Lower lobe of right lung (tissue), 2 donors: ENCODE measurements around the gene MAD2L2. TPM values are rescaled to one million over a fixed set of nuclear protein-coding genes. Genes with fewer than 3 reads are reported as not detected.

ENCODE experiments used
- ATAC-seq, 2 donors: fragments of 200-7000 bp; cut with Tn5 transposase; one replicate each; pipeline ENCODE4 v1.9.1; 2020 to 2022; ENCODE audit warnings: mild to moderate bottlenecking in 2 of 2, moderate library complexity in 2 of 2
- DNase-seq: peaks from one replicate; pipeline ENCODE4 v3.0.0-alpha.2; 2020
- H3K27ac ChIP-seq: fragments of 200-600 bp; one replicate; pipeline ENCODE4 v1.8.0; 2022
- H3K27me3 ChIP-seq: fragments of 200-600 bp; one replicate; pipeline ENCODE4 v1.8.0; 2022; ENCODE audit warnings: low read depth
- H3K36me3 ChIP-seq: fragments of 200-600 bp; one replicate; pipeline ENCODE4 v1.8.0; 2022; ENCODE audit warnings: mild to moderate bottlenecking
- H3K4me1 ChIP-seq: fragments of 200-600 bp; one replicate; pipeline ENCODE4 v1.8.0; 2022
- H3K4me3 ChIP-seq: fragments of 200-600 bp; one replicate; pipeline ENCODE4 v1.8.0; 2022; ENCODE audit warnings: mild to moderate bottlenecking
- H3K9me3 ChIP-seq: fragments of 200-600 bp; one replicate; pipeline ENCODE4 v1.8.0; 2022
- CTCF ChIP-seq: fragments of 200-600 bp; IDR thresholded peaks from one replicate; pipeline ENCODE4 v1.8.0; 2022; ENCODE audit warnings: antibody characterized with exemption, mild to moderate bottlenecking
- intact Hi-C: fragments of 100-400 bp; cut with DNase I; formaldehyde crosslinking; loops from one replicate; pipeline ENCODE4 v1.11.0; 2022
- total RNA-seq: library from RNA; stranded (reverse); fragmentation: NEBNext Ultra II Directional; extraction: Animal tissue kit (Norgen Biotek cat#: 25700); gene quantifications from one replicate; pipeline ENCODE4 v1.2.1, GENCODE V29; 2021
- donor health status: DM: no; HTN: yes; CAD: no; lungs with severe emphysema.

Gene MAD2L2
- total RNA-seq, 1 donor from 2014 or later: 20.8 TPM

- no peak for TF ChIP-seq CTCF
- Histone ChIP-seq H3K27ac (no peak overlapping the region), H3K4me1 (peaks cover 11% of the 10 kb centered on the region), H3K36me3 (no peaks in the 10 kb centered on the region), H3K27me3 (peaks cover 70% of the 10 kb centered on the region), H3K9me3 (no peaks in the 10 kb centered on the region), H3K4me3 (no peak overlapping the region)
- ATAC-seq (peak; percentile 49 to 51), DNase-seq (no peak)
- intact Hi-C loops: no loop called here
Measured at GRCh38 chr1:11693024-11693590, 12.2 kb upstream of the MAD2L2 start.

- DNase-seq (no peak), ATAC-seq (no peak)
- intact Hi-C loops: no loop called here
- H3K36me3 ChIP-seq: no peaks in the 10 kb centered on the region
- H3K4me3 ChIP-seq: peak overlapping the region; percentile 35
- H3K27ac ChIP-seq: no peak overlapping the region
- no peaks in the 10 kb centered on the region for H3K9me3 ChIP-seq
- peaks cover 80% of the 10 kb centered on the region for H3K27me3 ChIP-seq
- TF ChIP-seq CTCF: no peak
- peaks cover 11% of the 10 kb centered on the region for H3K4me1 ChIP-seq
Measured at GRCh38 chr1:11691928-11692711, 11.2 kb upstream of the MAD2L2 start.

- no peak within 1 kb of the TSS for H3K27ac ChIP-seq
- no peak for TF ChIP-seq CTCF
- intact Hi-C loops: no loop called here
- ATAC-seq (peak; percentile 13 to 22), DNase-seq (no peak)
- no peaks in the 10 kb centered on the region for H3K36me3 ChIP-seq
- H3K4me1 ChIP-seq: peaks cover 11% of the 10 kb centered on the region
- no peaks in the 10 kb centered on the region for H3K9me3 ChIP-seq
- peak within 1 kb of the TSS; percentile 35 for H3K4me3 ChIP-seq
- peaks cover 80% of the 10 kb centered on the region for H3K27me3 ChIP-seq
Measured at GRCh38 chr1:11691302-11691914, 10.5 kb upstream of the MAD2L2 start, which contains the start of gene DRAXIN. Gene DRAXIN, plus strand, starts transcription at chr1:11691710. Its CDS starts 14,549 bp downstream, at chr1:11706259.

- Histone ChIP-seq H3K27ac (no peak overlapping the region), H3K4me1 (peaks cover 11% of the 10 kb centered on the region), H3K9me3 (no peaks in the 10 kb centered on the region), H3K4me3 (peak overlapping the region; percentile 35), H3K36me3 (no peaks in the 10 kb centered on the region), H3K27me3 (peaks cover 80% of the 10 kb centered on the region)
- no peak for TF ChIP-seq CTCF
- no peak for DNase-seq
- no peak for ATAC-seq
- intact Hi-C loops: no loop called here
Measured at GRCh38 chr1:11690397-11691301, 9.7 kb upstream of the MAD2L2 start.

GRCh38 chr1:11688506-11688905, 7.6 kb upstream of the MAD2L2 start:
- TF ChIP-seq CTCF: no peak
- H3K27ac ChIP-seq: no peak overlapping the region
- H3K4me1 ChIP-seq: peaks cover 11% of the 10 kb centered on the region
- DNase-seq (no peak), ATAC-seq (no peak)
- peaks cover 68% of the 10 kb centered on the region for H3K27me3 ChIP-seq
- no peaks in the 10 kb centered on the region for H3K36me3 ChIP-seq
- intact Hi-C loops: no loop called here
- H3K9me3 ChIP-seq: no peaks in the 10 kb centered on the region
- H3K4me3 ChIP-seq: no peak overlapping the region
